NOMO-1 treated with DMSO at 0.1 percent for 48 hours (cell line): ENCODE results near the gene CAMK2A.
A peak's percentile ranks its signal among the peaks of the same experiment; 100 is the strongest.

Experiments
- DNase-seq: peaks from one replicate; lab custom pipeline; 2025; ENCODE audit not compliant: unreplicated experiment; lab: John Stamatoyannopoulos, UW

Gene CAMK2A

GRCh38 chr5:150283904-150284303, 5.7 kb downstream of the CAMK2A start:
- no peak for DNase-seq

- no peak for DNase-seq
Observed at GRCh38 chr5:150281987-150282386, 7.6 kb downstream of the CAMK2A start.

GRCh38 chr5:150279330-150280020, 10.1 kb downstream of the CAMK2A start:
- no peak for DNase-seq

GRCh38 chr5:150278916-150279315, 10.7 kb downstream of the CAMK2A start:
- DNase-seq = no peak

GRCh38 chr5:150278046-150278730, 11.4 kb downstream of the CAMK2A start:
- peak; percentile 15 for DNase-seq

GRCh38 chr5:150277043-150277442, 12.5 kb downstream of the CAMK2A start:
- DNase-seq = no peak

GRCh38 chr5:150274811-150275210, 14.8 kb downstream of the CAMK2A start:
- DNase-seq = no peak

GRCh38 chr5:150272531-150272930, 17.0 kb downstream of the CAMK2A start:
- DNase-seq = peak; percentile 21

GRCh38 chr5:150271923-150272322, 17.6 kb downstream of the CAMK2A start:
- no peak for DNase-seq

- no peak for DNase-seq
Observed at GRCh38 chr5:150271296-150271692, 18.3 kb downstream of the CAMK2A start.

GRCh38 chr5:150270541-150271295, 18.9 kb downstream of the CAMK2A start:
- no peak for DNase-seq

GRCh38 chr5:150266871-150267291, 22.7 kb downstream of the CAMK2A start:
- no peak for DNase-seq

- DNase-seq = no peak
Observed at GRCh38 chr5:150265870-150266383, 23.6 kb downstream of the CAMK2A start.

- peak; percentile 22 for DNase-seq
Observed at GRCh38 chr5:150264667-150265603, 24.6 kb downstream of the CAMK2A start.

GRCh38 chr5:150263801-150264621, 25.6 kb downstream of the CAMK2A start:
- peak; percentile 53 for DNase-seq

- DNase-seq = no peak
Observed at GRCh38 chr5:150263375-150263775, 26.2 kb downstream of the CAMK2A start.

GRCh38 chr5:150262502-150262901, 27.1 kb downstream of the CAMK2A start:
- DNase-seq = no peak

GRCh38 chr5:150261231-150261630, 28.3 kb downstream of the CAMK2A start:
- no peak for DNase-seq

- no peak for DNase-seq
Observed at GRCh38 chr5:150258130-150258529, 31.4 kb downstream of the CAMK2A start.

- DNase-seq = no peak
Observed at GRCh38 chr5:150257424-150257823, 32.1 kb downstream of the CAMK2A start.
